ENCODE measurements around the gene NAV2.

Gene NAV2

DNA sequence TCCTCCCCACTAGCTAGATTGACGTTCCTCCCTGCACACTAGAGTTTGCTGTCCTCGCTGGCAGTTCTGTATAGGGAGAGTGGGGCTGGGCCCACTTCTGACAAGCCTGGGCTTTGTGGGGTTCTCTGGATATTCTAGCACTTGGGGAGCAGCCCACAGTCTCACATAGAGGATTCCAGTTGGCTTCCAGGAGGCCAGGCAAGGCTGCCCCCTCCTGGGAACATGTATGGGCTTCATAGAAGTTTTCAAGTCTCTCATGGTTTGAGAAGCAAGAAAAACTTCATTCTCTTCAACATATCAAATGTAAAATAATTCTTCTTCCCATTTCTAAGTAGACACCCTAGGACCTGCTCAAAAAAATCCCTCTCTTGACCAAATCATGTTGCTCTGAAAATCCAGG lies 87.5 kb downstream of the NAV2 start:
- peaks cover 39% of the 10 kb centered on the region for H3K4me1 ChIP-seq (ENCODE audit: control insufficient read depth, insufficient read depth, low read length)

DNA sequence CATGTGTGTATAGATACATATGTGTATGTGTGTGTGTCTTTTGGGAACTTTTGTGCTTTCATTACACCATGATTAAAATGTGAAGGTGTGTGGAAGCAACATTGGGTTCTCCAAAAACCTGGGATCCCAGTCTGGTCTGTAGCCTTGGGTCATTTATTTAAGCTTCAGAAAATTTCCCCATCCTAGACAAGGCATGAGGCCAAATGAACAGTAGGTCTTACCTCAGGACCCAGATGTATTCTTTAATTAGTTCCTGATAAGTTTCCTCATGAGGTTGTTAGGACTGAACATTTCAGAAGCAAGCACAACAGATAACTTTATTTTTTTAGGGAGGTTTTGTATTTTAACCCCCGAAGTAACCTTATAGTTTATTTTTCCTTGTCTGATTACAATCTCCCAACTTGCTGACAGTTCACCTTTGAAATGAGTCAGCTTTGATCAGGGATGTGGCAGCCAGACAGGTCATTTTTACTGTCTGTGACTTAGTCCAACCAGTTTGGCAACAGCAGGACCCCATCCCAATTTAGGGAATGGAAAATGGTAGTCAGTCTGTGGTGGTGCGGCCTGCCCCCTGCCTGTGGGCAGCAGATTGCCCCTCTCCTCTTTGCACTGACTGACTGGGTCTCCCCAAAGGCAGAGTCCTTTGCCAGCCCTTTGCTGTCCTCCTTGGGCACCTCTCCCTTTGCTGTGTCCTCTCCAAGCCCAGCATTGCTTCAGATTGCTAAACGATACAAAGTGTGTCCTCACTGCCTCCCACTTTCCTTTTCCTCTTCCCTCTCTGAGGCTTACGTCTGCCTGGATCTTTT lies 88.3 kb downstream of the NAV2 start:
- Histone ChIP-seq H3K4me1 (ENCODE audit: control insufficient read depth, insufficient read depth, low read length) (peaks cover 39% of the 10 kb centered on the region), H3K27ac (ENCODE audit: low read depth, low read length) (no peak overlapping the region), H3K27me3 (ENCODE audit: control insufficient read depth, insufficient read depth, low read length) (no peaks in the 10 kb centered on the region), H3K4me3 (ENCODE audit: low read depth, low read length) (no peak overlapping the region), H3K9ac (ENCODE audit: low read depth, low read length) (no peak overlapping the region), H3K36me3 (ENCODE audit: control insufficient read depth, insufficient read depth, low read length) (peaks cover 7% of the 10 kb centered on the region; the same call in 1 of the 2 replicates), H3K9me3 (ENCODE audit: control insufficient read depth, insufficient read depth, low read length) (no peaks in the 10 kb centered on the region)

More for the DNA sequence above, 87.5 kb downstream of the NAV2 start:
- Histone ChIP-seq H3K27me3 (ENCODE audit: control insufficient read depth, insufficient read depth, low read length) (no peaks in the 10 kb centered on the region), H3K4me3 (ENCODE audit: low read depth, low read length) (no peak overlapping the region), H3K9ac (ENCODE audit: low read depth, low read length) (no peak overlapping the region), H3K9me3 (ENCODE audit: control insufficient read depth, insufficient read depth, low read length) (no peaks in the 10 kb centered on the region), H3K27ac (ENCODE audit: low read depth, low read length) (no peak overlapping the region), H3K36me3 (ENCODE audit: control insufficient read depth, insufficient read depth, low read length) (peaks cover 7% of the 10 kb centered on the region; the same call in 1 of the 2 replicates)

DNA sequence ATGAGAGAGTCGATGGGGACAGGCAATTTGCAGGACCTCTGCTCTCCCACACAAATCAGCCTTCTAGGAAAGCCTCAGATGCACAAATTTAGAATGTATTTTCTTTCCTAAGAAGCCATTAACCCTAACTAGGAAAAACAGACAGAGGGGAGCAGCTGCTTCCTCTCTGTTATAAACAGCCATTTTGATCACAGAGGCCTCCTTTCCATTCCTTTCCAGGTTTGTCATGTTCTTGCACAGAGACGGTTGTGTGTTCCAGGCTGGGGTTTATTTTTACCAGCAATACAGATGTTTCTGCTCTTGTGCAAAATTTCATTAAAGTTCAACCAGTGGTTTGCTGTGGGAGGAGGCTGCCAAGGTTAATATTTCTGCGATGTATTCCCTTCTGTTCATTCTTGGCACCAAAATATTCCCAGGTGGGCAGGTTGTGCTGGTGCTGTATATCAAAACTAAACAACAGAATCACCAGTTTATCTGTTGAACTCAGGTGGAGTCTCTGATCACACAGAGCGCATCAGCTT lies 90.2 kb downstream of the NAV2 start:
- H3K9ac ChIP-seq (ENCODE audit: low read depth, low read length), result peak overlapping the region; percentile 21; the same call in 1 of the 2 replicates
- no peaks in the 10 kb centered on the region for H3K27me3 ChIP-seq (ENCODE audit: control insufficient read depth, insufficient read depth, low read length)
- H3K9me3 ChIP-seq (ENCODE audit: control insufficient read depth, insufficient read depth, low read length), result no peaks in the 10 kb centered on the region
- H3K36me3 ChIP-seq (ENCODE audit: control insufficient read depth, insufficient read depth, low read length), result peaks cover 5% of the 10 kb centered on the region; the same call in 1 of the 2 replicates
- H3K4me1 ChIP-seq (ENCODE audit: control insufficient read depth, insufficient read depth, low read length), result peaks cover 40% of the 10 kb centered on the region
- no peak overlapping the region for H3K4me3 ChIP-seq (ENCODE audit: low read depth, low read length)
- H3K27ac ChIP-seq (ENCODE audit: low read depth, low read length), result no peak overlapping the region

- Histone ChIP-seq H3K27me3 (ENCODE audit: control insufficient read depth, insufficient read depth, low read length) (no peaks in the 10 kb centered on the region), H3K36me3 (ENCODE audit: control insufficient read depth, insufficient read depth, low read length) (peaks cover 5% of the 10 kb centered on the region; the same call in 1 of the 2 replicates), H3K27ac (ENCODE audit: low read depth, low read length) (peak overlapping the region; percentile 11), H3K9ac (ENCODE audit: low read depth, low read length) (no peak overlapping the region), H3K4me1 (ENCODE audit: control insufficient read depth, insufficient read depth, low read length) (peaks cover 46% of the 10 kb centered on the region), H3K4me3 (ENCODE audit: low read depth, low read length) (no peak overlapping the region), H3K9me3 (ENCODE audit: control insufficient read depth, insufficient read depth, low read length) (no peaks in the 10 kb centered on the region)
These were observed 90.9 kb downstream of the NAV2 start for GRCh38 chr11:19803506-19803998.

DNA sequence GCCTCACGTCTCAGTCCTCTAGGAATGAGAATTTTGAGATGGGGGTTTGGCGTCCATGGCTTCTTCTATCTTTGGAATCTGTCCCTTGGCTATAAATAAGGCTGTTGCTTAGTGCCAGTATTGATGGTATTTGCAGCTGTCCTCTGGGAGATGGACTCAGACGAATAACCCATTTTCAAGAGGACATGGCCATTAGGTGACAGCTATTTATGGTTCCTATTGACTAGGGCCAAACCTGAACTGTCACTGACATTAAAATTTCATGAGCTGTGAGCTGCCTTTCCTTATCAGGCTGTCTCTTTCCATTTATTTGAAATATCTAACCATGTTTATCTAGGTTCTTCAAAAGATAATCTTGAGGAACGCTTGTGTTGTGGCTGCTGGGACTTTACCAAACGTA lies 92.7 kb downstream of the NAV2 start:
- H3K9me3 ChIP-seq (ENCODE audit: control insufficient read depth, insufficient read depth, low read length), result no peaks in the 10 kb centered on the region
- H3K36me3 ChIP-seq (ENCODE audit: control insufficient read depth, insufficient read depth, low read length), result no peaks in the 10 kb centered on the region
- H3K4me3 ChIP-seq (ENCODE audit: low read depth, low read length), result no peak overlapping the region
- H3K27ac ChIP-seq (ENCODE audit: low read depth, low read length), result no peak overlapping the region
- H3K27me3 ChIP-seq (ENCODE audit: control insufficient read depth, insufficient read depth, low read length), result no peaks in the 10 kb centered on the region
- H3K4me1 ChIP-seq (ENCODE audit: control insufficient read depth, insufficient read depth, low read length), result peaks cover 60% of the 10 kb centered on the region
- no peak overlapping the region for H3K9ac ChIP-seq (ENCODE audit: low read depth, low read length)

DNA sequence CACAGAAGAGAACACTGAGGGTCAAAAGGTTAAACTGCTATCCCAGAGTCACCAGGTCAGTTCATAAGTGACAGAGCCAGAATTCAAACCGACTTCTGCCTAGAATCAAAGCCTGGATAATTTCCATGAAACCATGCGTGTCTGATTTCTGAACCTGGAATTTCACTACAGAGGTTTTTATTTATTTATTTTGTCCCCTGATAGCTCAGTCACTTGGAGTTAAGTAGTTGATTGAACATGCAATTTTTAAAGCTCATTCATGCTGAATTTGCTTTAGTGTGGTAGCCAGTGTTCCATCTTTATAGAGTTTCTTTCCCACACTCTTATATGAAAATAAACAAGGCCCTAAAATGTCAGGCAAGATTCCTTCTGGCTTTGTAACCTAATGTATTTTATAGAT lies 93.2 kb downstream of the NAV2 start:
- no peaks in the 10 kb centered on the region for H3K9me3 ChIP-seq (ENCODE audit: control insufficient read depth, insufficient read depth, low read length)
- H3K9ac ChIP-seq (ENCODE audit: low read depth, low read length), result no peak overlapping the region
- H3K4me1 ChIP-seq (ENCODE audit: control insufficient read depth, insufficient read depth, low read length), result peaks cover 64% of the 10 kb centered on the region
- no peak overlapping the region for H3K27ac ChIP-seq (ENCODE audit: low read depth, low read length)
- H3K4me3 ChIP-seq (ENCODE audit: low read depth, low read length), result no peak overlapping the region
- no peaks in the 10 kb centered on the region for H3K36me3 ChIP-seq (ENCODE audit: control insufficient read depth, insufficient read depth, low read length)
- H3K27me3 ChIP-seq (ENCODE audit: control insufficient read depth, insufficient read depth, low read length), result no peaks in the 10 kb centered on the region

- no peak overlapping the region for H3K4me3 ChIP-seq (ENCODE audit: low read depth, low read length)
- peaks cover 69% of the 10 kb centered on the region for H3K4me1 ChIP-seq (ENCODE audit: control insufficient read depth, insufficient read depth, low read length)
- no peak overlapping the region for H3K9ac ChIP-seq (ENCODE audit: low read depth, low read length)
- no peaks in the 10 kb centered on the region for H3K27me3 ChIP-seq (ENCODE audit: control insufficient read depth, insufficient read depth, low read length)
- no peaks in the 10 kb centered on the region for H3K9me3 ChIP-seq (ENCODE audit: control insufficient read depth, insufficient read depth, low read length)
- H3K36me3 ChIP-seq (ENCODE audit: control insufficient read depth, insufficient read depth, low read length), result no peaks in the 10 kb centered on the region
- H3K27ac ChIP-seq (ENCODE audit: low read depth, low read length), result no peak overlapping the region
These were observed 93.6 kb downstream of the NAV2 start for GRCh38 chr11:19806251-19806650.

DNA sequence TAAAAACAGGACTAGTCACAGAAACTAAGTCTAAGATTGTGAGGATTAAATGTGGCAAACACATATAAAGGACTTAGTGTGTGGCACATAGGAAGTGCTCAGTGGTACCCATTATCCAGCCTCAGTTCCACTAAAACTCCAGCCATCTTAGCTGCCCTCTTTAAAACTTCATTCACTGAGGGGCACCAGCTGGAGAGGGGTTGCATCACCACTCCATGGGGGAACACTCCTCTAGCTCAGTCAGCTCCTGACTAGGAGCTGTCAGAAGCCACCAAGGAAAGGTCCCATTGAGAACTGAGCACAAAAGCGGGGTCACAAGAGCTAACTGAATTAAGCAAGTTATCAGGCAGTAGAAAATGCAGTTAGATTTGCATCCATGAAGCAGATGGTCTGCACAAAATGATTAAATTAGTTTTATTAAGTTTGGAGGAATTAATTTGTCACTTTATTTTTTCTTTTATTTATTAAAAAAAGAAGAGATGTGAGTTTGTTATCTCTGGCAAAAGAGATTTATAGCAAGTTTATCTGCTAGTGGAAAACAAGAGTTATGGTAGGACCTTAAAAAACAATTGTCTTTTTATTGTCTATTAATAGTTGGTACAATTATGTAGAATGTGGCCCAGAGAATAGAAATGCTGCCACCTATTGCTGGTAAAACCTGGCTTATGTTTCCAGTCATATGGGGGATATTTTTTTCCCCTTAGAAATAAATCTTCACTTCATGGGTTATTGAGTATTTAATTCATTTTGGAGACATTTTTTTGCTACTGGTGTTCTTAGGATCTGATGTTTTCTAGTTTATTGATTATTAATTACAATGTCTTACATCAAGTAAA lies 95.7 kb downstream of the NAV2 start:
- peak overlapping the region; percentile 44 for H3K27ac ChIP-seq (ENCODE audit: low read depth, low read length)
- H3K4me1 ChIP-seq (ENCODE audit: control insufficient read depth, insufficient read depth, low read length), result peaks cover 70% of the 10 kb centered on the region

GRCh38 chr11:19810852-19811251 lies 98.2 kb downstream of the NAV2 start:
- no peak overlapping the region for H3K27ac ChIP-seq (ENCODE audit: low read depth, low read length)
- H3K9ac ChIP-seq (ENCODE audit: low read depth, low read length), result no peak overlapping the region
- no peaks in the 10 kb centered on the region for H3K36me3 ChIP-seq (ENCODE audit: control insufficient read depth, insufficient read depth, low read length)
- peaks cover 80% of the 10 kb centered on the region for H3K4me1 ChIP-seq (ENCODE audit: control insufficient read depth, insufficient read depth, low read length)
- no peaks in the 10 kb centered on the region for H3K9me3 ChIP-seq (ENCODE audit: control insufficient read depth, insufficient read depth, low read length)
- no peaks in the 10 kb centered on the region for H3K27me3 ChIP-seq (ENCODE audit: control insufficient read depth, insufficient read depth, low read length)
- no peak overlapping the region for H3K4me3 ChIP-seq (ENCODE audit: low read depth, low read length)

More for the DNA sequence above, 95.7 kb downstream of the NAV2 start:
- Histone ChIP-seq H3K27me3 (ENCODE audit: control insufficient read depth, insufficient read depth, low read length) (no peaks in the 10 kb centered on the region), H3K9ac (ENCODE audit: low read depth, low read length) (no peak overlapping the region), H3K36me3 (ENCODE audit: control insufficient read depth, insufficient read depth, low read length) (no peaks in the 10 kb centered on the region), H3K9me3 (ENCODE audit: control insufficient read depth, insufficient read depth, low read length) (no peaks in the 10 kb centered on the region), H3K4me3 (ENCODE audit: low read depth, low read length) (no peak overlapping the region)

GRCh38 chr11:19811380-19811779 lies 98.7 kb downstream of the NAV2 start:
- H3K9me3 ChIP-seq (ENCODE audit: control insufficient read depth, insufficient read depth, low read length), result no peaks in the 10 kb centered on the region

More at GRCh38 chr11:19811380-19811779, 98.7 kb downstream of the NAV2 start:
- H3K9ac ChIP-seq (ENCODE audit: low read depth, low read length), result no peak overlapping the region
- no peak overlapping the region for H3K27ac ChIP-seq (ENCODE audit: low read depth, low read length)
- H3K36me3 ChIP-seq (ENCODE audit: control insufficient read depth, insufficient read depth, low read length), result no peaks in the 10 kb centered on the region
- H3K4me1 ChIP-seq (ENCODE audit: control insufficient read depth, insufficient read depth, low read length), result peaks cover 85% of the 10 kb centered on the region
- H3K27me3 ChIP-seq (ENCODE audit: control insufficient read depth, insufficient read depth, low read length), result no peaks in the 10 kb centered on the region
- H3K4me3 ChIP-seq (ENCODE audit: low read depth, low read length), result no peak overlapping the region
